Measurements from ENCODE around the gene FBXO31. TPM values are rescaled to one million over a fixed set of nuclear protein-coding genes. Genes with fewer than 3 reads are reported as not detected.

FBXO31 gene
- total and polyA plus RNA-seq, 2 of the 8 experiments (the other 6 are each of a cell fraction or from before 2014, with no cell fraction given): 8.3 to 21.6 TPM

- TF ChIP-seq SP2 (IDR thresholded peaks at IDR 0.05; ENCODE audit: low read length): no peak
- no peak for TF ChIP-seq GTF2F1 (IDR thresholded peaks at IDR 0.05; ENCODE audit: borderline replicate concordance, low read depth, low read length)
- no peak for TF ChIP-seq SIX5 (IDR thresholded peaks at IDR 0.05; ENCODE audit: low read depth, low read length)
- no peak for TF ChIP-seq E2F6 (IDR thresholded peaks at IDR 0.05)
- TF ChIP-seq CHD7 (IDR thresholded peaks at IDR 0.05; ENCODE audit: insufficient replicate concordance, low read length): no peak
- TF ChIP-seq HDAC2 (IDR thresholded peaks at IDR 0.05; ENCODE audit: borderline replicate concordance in 1 of 2, low read depth in 2 of 2, low read length in 2 of 2): no peak
- no peak for TF ChIP-seq TBP (IDR thresholded peaks at IDR 0.05; ENCODE audit: low read depth, low read length)
- no peak for TF ChIP-seq EZH2 (IDR thresholded peaks at IDR 0.05; ENCODE audit: low read depth, low read length, severe bottlenecking)
Measured at GRCh38 chr16:87308826-87309225, 74.8 kb downstream of the FBXO31 start (continued).

Measured in H1 (cell line).